Measurements from ENCODE around the gene RCOR2. TPM values are rescaled to one million over a fixed set of nuclear protein-coding genes. Genes with fewer than 3 reads are reported as not detected.
"Not testable (repeated sequence)": the region's sequence is repeated elsewhere in the genome, so short reads cannot be mapped to it uniquely, and the experiment has no call there.

Gene RCOR2
- total RNA-seq, 1 donor from 2014 or later = 9.5 TPM

- no peak for DNase-seq
Observed at GRCh38 chr11:63876616-63877015, 40.3 kb downstream of the RCOR2 start.

GRCh38 chr11:63875506-63876065 lies 41.4 kb downstream of the RCOR2 start:
- no peak for DNase-seq

DNA sequence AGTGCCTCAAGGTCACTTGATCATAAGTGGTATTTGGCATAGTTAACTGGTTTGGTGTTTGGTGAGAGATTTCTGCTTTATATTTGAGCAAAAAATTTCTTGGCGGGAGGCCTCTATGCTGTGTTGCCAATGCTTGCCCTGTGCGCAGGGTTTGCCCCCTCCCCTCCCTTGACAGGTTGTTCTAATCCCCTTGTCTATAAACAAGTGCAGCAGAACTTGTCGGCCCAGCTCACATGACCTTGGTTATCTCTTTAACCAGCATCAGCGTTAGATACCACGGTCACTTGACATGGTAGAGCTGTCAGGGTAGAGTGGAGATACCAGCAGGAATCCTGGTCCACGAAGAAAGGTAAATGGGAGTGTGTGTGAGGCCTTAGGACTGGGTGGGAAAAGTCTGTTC lies 42.5 kb downstream of the RCOR2 start:
- DNase-seq = no peak

DNA sequence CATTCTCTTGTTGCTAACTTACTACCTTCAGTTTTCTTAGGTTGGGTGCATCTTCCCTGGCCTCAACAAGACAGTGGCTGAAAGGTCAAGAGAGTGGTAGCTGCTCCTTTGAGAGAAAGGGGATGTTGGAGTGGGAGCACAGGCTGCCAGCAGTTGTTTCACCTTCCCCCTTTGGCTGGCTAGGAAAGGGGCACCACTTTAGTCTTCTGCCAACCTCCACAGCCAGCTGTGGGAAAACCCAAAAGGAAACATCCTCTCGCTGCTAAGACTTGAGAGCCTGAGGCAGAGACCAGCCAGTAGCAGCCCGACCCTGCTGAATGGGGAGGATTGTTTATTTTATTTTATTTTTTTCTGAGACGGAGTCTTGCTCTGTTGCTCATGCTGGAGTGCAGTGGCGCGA lies 43.7 kb downstream of the RCOR2 start:
- no peak for DNase-seq

DNA sequence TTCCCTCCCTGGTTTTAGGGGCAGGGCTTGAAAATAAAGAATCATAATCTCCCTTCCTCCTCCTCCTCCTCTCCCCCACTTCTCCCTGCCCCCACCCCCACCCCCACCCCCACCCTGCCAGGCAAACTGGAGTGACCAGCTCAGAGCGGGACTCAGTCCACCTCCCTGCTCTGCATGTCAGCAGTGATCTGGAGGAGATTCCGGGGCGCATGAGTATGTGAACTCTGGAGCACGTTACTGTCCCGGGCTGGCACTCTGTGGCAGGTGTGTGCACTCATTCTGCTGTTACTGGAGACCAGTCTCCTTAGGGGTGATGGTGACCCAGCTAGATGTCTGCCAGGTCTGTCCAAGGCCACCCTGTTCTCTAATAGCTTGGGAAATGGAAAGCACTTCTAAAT lies 44.2 kb downstream of the RCOR2 start:
- DNase-seq = no peak

GRCh38 chr11:63871962-63872799 lies 44.8 kb downstream of the RCOR2 start:
- DNase-seq = peak; percentile 80

DNA sequence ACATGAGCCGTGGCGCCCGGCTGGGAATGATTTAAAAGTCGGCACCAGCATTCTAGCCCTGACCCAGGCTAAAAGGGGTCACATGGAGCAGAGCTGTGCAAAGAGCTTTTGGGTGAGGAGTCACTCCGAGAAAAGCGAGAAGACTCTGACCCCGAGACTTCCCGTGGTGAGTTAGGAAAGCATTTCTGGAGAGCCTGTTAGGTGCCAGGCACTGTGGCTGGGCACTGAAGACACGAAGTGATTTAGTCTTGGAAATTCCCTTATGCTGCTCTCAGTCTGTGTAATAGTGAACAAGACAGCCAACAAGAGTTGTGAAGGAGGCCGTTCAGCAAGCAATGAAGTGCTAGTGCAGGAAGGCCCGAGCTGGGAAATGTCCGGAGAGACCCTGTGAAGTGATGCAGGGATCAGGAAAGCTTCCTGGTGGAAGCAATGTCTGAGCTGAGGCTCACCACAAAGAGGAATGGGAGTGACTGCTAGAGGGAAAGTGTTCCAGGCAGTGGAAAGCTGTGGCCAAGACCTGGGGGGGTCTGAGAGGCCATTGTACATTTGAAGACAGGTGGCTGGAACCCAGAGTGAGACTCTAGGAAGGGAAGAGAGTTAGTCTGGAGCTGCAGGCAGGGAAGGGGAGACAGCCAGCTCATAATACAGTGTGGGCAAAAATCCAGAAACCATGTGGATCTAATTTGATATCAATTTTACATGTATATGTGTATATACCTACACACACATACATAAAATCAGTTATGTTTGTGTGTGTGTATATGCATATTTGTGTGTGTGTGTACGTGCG lies 46.4 kb downstream of the RCOR2 start:
- DNase-seq = no peak

DNA sequence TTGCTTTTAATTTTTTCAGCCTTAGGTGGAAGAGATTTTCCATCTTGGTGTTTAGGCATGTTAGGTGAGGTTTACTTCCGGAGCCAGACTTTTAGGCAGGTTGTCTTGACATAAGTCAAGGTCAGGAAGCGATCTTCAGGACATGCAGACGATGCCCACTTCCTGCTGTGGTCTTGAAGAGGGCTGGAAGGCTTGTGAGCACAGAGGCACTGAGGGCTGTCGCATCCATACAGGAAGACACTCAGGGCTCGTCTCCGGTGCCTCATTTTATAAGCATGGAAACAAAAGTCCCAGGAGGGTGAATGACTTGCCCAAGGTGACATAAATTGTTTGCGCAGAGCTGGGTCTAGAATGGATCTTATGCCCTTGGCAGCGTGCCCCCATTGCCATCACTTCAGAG lies 47.3 kb downstream of the RCOR2 start:
- DNase-seq = no peak

DNA sequence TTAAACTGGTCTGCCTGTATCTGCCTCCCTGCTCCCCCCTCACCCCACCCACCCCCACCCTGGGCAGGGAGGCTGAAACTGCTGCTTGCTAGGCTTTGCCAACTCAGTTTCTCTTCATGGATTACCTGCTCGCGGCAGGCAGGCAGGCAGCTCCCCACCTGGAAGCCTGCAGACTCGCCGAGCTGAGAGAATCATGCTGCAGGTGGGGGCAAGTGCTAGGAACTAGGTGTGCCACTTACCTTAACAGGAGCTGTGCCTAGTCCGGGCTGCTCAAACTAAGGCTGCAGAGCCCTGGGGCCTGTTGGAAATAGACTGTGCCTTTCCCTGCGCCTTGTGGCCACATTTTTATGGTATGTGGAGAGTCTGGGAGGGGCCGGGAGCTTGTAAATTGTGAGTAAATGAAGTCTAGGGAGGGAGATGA lies 47.8 kb downstream of the RCOR2 start:
- no peak for DNase-seq

DNA sequence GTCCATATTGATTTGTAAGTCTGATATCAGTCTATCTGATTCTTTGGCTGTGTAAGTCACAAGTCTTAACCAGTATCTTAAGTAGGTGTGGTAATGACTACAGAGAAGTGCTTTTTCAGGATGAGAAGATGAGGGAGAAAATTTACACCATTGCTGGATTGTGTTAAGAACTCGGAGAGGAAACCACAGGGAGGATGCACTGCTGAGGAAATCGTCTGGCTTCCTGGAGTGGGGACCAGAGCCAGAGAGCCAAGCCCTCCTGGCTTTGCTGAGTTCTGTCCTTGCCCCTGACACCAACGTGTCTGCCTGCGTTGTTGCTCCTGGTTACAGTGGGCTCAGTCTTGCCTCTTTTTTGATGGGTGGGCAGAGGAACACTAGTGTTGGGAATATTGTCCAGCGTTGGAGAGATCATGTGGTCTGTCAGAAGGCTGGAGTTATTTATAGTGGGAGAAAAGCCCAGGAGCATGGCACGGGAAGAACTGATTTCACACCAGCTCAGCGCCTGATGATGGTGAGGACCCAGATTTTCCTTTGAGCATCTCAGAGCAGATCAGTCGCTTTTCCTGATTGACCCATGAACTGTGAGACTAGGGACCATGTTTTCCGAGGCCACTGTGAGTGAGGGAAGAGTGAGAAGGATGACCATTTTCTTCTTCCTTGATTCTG lies 48.4 kb downstream of the RCOR2 start:
- DNase-seq = no peak

GRCh38 chr11:63867511-63867910 lies 49.5 kb downstream of the RCOR2 start:
- DNase-seq = no peak

DNA sequence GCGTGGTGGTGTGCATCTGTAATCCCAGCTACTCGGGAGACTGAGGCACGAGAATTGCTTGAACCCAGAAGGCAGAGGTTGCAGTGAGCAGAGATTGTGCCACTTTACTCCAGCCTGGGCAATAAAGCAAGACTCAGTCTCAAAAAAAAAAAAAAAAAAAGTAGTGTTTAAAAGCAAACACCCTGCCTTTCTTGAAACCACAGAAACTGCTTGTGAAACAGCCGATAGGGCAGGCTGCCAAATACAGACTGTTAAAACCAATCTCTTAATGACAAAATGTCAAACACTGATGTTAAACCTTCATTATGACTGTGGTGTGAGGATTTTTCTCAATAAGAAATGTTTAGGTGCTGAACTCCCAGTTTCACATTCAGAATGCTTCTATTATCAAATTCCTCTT lies 50.8 kb downstream of the RCOR2 start:
- no peak for DNase-seq

- DNase-seq = not testable (repeated sequence)
Observed at GRCh38 chr11:63863620-63864019, 53.3 kb downstream of the RCOR2 start.

DNA sequence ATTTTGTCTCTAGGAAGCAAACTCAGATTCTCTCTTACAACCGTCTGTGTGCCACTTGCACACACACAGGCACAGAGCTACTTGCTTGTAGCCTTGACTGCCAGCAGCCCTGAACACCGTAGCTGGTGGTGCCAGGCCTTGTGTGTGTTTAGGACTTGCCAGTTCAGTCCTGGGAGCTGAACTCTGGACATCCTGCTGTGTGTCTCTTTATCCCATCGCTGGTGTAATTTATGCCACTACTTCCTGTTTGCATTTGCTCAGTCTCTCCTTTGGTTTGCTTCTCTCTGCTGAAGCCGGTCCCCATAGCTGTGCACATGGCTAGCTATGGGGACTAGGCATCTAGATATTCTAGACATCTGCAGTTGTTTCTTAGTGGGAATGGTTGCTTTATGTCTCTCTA lies 54.0 kb downstream of the RCOR2 start:
- no peak for DNase-seq

Small RNA genes lying within 50 kb of the gene (small RNA-seq; reads per million reads assigned to genes)
- not detected for gene RNU6-1306P

Other genes starting within 250 kb of the RCOR2 start
- 26.0 TPM for gene ATL3, start 245.8 kb downstream of the RCOR2 start, total RNA-seq
- 207 TPM for gene RTN3, start 235.7 kb downstream of the RCOR2 start, total RNA-seq
- gene ZFTA, start 148.4 kb downstream of the RCOR2 start, total RNA-seq = 90.3 TPM
- gene SPINDOC, start 103.7 kb downstream of the RCOR2 start, total RNA-seq = 12.2 TPM
- gene MARK2, start 78.1 kb downstream of the RCOR2 start, total RNA-seq = 10.8 TPM
- 9.8 TPM for gene NAA40, start 21.8 kb upstream of the RCOR2 start, total RNA-seq
- gene COX8A, start 57.5 kb upstream of the RCOR2 start, total RNA-seq = 190 TPM
- gene OTUB1, start 69.3 kb upstream of the RCOR2 start, total RNA-seq = 25.3 TPM
- gene FLRT1, start 118.8 kb upstream of the RCOR2 start, total RNA-seq = 5.0 TPM
- 16.2 TPM for gene MACROD1, start 248.9 kb upstream of the RCOR2 start, total RNA-seq

All from occipital lobe (tissue), 3 donors.